Heart left ventricle (tissue), 16 donors: ENCODE results near the gene CYP27C1. TPM values are rescaled to one million over a fixed set of nuclear protein-coding genes. Genes with fewer than 3 reads are reported as not detected.
A peak's percentile ranks its signal among the peaks of the same experiment; 100 is the strongest.

Source experiments
- ATAC-seq, 4 donors: fragments of 200-7000 bp; cut with Tn5 transposase; one replicate each; pipeline ENCODE4 v1.9.1; 2020 to 2022; ENCODE audit warnings: moderate library complexity in 4 of 4, mild to moderate bottlenecking in 3 of 4, moderate number of reproducible peaks in 1 of 4
- DNase-seq, 5 donors: peaks; one replicate each; pipeline ENCODE4 v3.0.0-alpha.2; 2020
- H3K27ac ChIP-seq, 12 donors: fragments of 200-600 bp; sonication (generic) in 4 of 12; one replicate each; pipeline versions ENCODE4 v1.5.0 to v1.8.0; 2016 to 2022; ENCODE audit warnings: mild to moderate bottlenecking in 2 of 12
- H3K27me3 ChIP-seq, 9 donors: fragments of 200-600 bp; sonication (generic) in 2 of 9; one replicate each; pipeline versions ENCODE4 v1.5.1 to v1.8.0; 2016 to 2022; ENCODE audit warnings: mild to moderate bottlenecking in 3 of 9
- H3K36me3 ChIP-seq, 9 donors: fragments of 200-600 bp; sonication (generic) in 2 of 9; one replicate each; pipeline versions ENCODE4 v1.5.0 to v1.8.0; 2018 to 2022; ENCODE audit warnings: mild to moderate bottlenecking in 2 of 9
- H3K4me1 ChIP-seq, 12 donors: fragments of 200-600 bp; sonication (generic) in 4 of 12; one replicate each; pipeline versions ENCODE4 v1.5.0 to v1.8.0; 2016 to 2022; ENCODE audit warnings: mild to moderate bottlenecking in 3 of 12
- H3K4me3 ChIP-seq, 12 donors: fragments of 200-600 bp; sonication (generic) in 4 of 12; one replicate each; pipeline versions ENCODE4 v1.5.0 to v1.8.0; 2017 to 2022; ENCODE audit warnings: mild to moderate bottlenecking in 9 of 12, moderate library complexity in 4 of 12
- H3K9me3 ChIP-seq, 12 donors: fragments of 200-600 bp; sonication (generic) in 4 of 12; one replicate each; pipeline versions ENCODE4 v1.5.0 to v1.8.0; 2016 to 2022; ENCODE audit warnings: mild to moderate bottlenecking in 1 of 12
- CTCF ChIP-seq, 12 donors: fragments of 200-600 bp; sonication (generic) in 4 of 12; IDR thresholded peaks; one replicate each; pipeline versions ENCODE4 v1.5.0 to v1.8.0; 2018 to 2022; ENCODE audit warnings: antibody characterized with exemption in 12 of 12, mild to moderate bottlenecking in 5 of 12
- POLR2A ChIP-seq, 2 donors: fragments of 450-650 bp; IDR thresholded peaks; one replicate each; pipeline ENCODE4 v1.6.1; 2017; ENCODE audit warnings: antibody characterized with exemption in 2 of 2, mild to moderate bottlenecking in 2 of 2, moderate library complexity in 2 of 2
- WGBS, 4 donors: extraction: QIAGEN DNeasy Blood & Tissue Kit in 2 of 4; methylation state at CpG; one replicate each; pipeline versions ENCODE4 v1.1.5 to v1.1.7; 2013 to 2018; 5-methylcytosine and 5-hydroxymethylcytosine counted together
- intact Hi-C, 10 donors: fragments of 100-400 bp; cut with DNase I; formaldehyde crosslinking; loops; one replicate each; pipeline versions ENCODE4 v1.11.1 to v1.14.2; 2022
- polyA plus RNA-seq, 2 donors: library from polyadenylated mRNA; stranded (reverse); fragments of 200-250 nt; gene quantifications; one replicate each; pipeline ENCODE4 v1.2.3, GENCODE V29; 2013
- total RNA-seq, 9 donors: library from RNA; depleted of rRNA in 2 of 9; stranded (reverse); fragments of >200 nt in 2 of 9; fragmentation: NEBNext Ultra II Directional in 3 of 9; extraction: Animal tissue kit (Norgen Biotek cat#: 25700) in 3 of 9; gene quantifications; one replicate each; pipeline versions ENCODE4 v1.1.0 to v1.2.4, GENCODE V29; 2016 to 2023
- donor health status: ischemic (EF 13 %, LVEDD 7.1; RV severe dilation, severe dysfunction).
- donor health status: healthy with polysubstance abuse.
- donor health status: DM: no; HTN: yes; CAD: no.
- donor health status: DM: no; HTN: no; CAD: no.
- donor health status: ischemic (EF 25% LVEDD 6.9; RV normal size, moderate dysfunction).
- donor health status: ischemic (EF 25% LVEDD 5.7; RV mildly dilated, moderate dysfunction).
- donor health status: healthy.
- donor health status: DM: yes; HTN: yes; CAD: no.
- donor health status: ischemic (EF 35%, LVEDD 5.7; RV mildly dilated, moderate dysfunction).
- donor health status: nonischemic (EF 11% LVEDD 7.7; RV severe dilation, severe dysfunction).
- donor health status: DM: yes; HTN: yes; CAD: no.
- donor health status: PGD.
- donor health status: ischemic (EF 29% LVEDD 5.4; RV normal size, mild dysfunction).
- donor health status: nonischemic (EF 23%, LVEDD 6.1; RV moderate dilation, normal function).

Gene CYP27C1
- total and polyA plus RNA-seq, 11 donors = 0.06 to 0.44 (median 0.12) TPM; not detected in 8

- intact Hi-C loops = no loop called here
- Histone ChIP-seq H3K36me3 (no peaks in the 10 kb centered on the region), H3K9me3 (peaks cover 0 to 5% (median 0%) of the 10 kb centered on the region in 12 donors), H3K27me3 (peaks cover 0 to 16% (median 0%) of the 10 kb centered on the region in 9 donors), H3K4me3 (no peak overlapping the region), H3K4me1 (peaks cover 0 to 26% (median 0%) of the 10 kb centered on the region in 12 donors), H3K27ac (no peak overlapping the region)
- DNase-seq (no peak), ATAC-seq (no peak)
- no peak for TF ChIP-seq POLR2A (IDR thresholded peaks at IDR 0.05)
- no peak for TF ChIP-seq CTCF (IDR thresholded peaks at IDR 0.05)
- WGBS, 4 donors = 89 to 95% (median 92%) methylated on average over 7 to 15 of the region's 15 CpGs
Measured at GRCh38 chr2:127137741-127138140, 82.4 kb downstream of the CYP27C1 start.

DNA sequence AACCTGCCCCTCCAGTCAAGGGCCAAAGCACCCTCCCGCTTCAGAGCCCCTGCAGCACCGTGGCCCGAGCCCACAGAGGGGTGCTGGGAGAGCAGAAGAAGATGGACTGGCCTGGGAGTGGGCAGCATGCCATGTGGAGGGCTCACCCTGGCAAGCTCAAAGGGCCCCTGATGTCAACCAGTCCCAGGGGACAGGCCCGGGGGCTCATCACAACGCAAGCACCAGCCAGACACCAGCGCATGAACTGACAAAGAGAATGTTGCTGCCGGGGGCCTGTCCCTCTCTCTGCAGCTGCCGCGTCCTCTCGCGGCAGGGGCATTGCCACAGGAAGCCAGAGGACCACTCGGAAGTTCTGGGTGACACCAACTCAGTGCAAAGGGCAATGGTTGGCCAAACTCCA, 82.9 kb downstream of the CYP27C1 start:
- WGBS, 4 donors = 89 to 95% (median 91%) methylated on average over 11 to 12 of the region's 12 CpGs
- ATAC-seq = no peak

DNA sequence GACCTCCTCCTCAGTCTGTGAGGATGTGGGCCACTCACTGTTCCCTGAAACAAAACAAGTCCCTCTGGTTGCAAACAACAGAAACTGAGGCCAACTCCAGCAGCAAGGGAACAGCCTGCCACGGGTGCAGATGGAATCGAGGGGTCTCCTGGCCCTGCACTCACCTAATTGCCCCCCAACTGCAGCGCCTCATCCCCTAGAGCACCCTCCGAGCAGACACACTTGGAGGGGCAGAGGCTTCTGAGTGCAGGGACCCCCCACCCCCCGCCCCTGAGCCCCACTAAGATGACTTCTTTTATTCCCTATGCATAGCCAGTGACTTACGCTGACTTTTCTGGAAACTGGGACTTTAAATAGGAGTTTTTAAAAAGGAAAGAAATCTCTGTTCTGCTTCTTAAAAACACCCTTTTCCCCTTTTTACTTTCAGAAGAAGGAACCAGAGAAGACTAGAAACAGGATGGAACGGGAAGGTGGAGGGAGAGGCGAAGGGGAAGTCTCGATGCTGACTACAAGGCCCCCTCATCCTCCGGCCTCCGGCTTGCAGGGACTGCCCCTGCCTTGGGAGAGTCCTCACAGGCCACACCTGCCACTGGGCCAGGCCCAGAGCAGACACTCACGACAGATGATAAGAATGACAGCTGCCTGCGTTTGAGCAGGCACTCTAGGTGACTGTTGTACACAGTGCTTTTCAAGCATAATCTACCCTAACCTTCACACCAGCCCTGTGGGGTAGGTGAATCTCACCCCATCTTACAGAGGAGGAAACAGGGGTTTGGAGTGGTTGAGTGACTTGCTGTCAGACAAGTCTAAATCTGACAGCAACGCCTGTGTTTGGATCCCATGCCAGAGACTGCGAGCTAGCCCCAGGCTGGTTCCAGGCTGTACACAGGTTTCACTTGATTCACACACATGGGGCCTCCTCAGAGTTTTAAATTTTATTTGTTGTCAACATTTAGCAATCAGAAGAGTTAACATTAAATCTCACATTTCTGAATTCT, 85.0 kb downstream of the CYP27C1 start:
- DNase-seq (no peak), ATAC-seq (peak in 3 of 4 donors; percentile 38 to 66 (median 66))
- TF ChIP-seq CTCF (IDR thresholded peaks at IDR 0.05) (no peak), POLR2A (IDR thresholded peaks at IDR 0.05) (no peak)
- 72 to 83% (median 78%) methylated on average over 14 to 15 of the region's 15 CpGs for WGBS, 4 donors
- intact Hi-C loops = no loop called here
- Histone ChIP-seq H3K27me3 (no peaks in the 10 kb centered on the region), H3K27ac (peak overlapping the region in 1 of 12 donors; percentile 71), H3K36me3 (no peaks in the 10 kb centered on the region), H3K9me3 (peaks cover 0 to 5% (median 0%) of the 10 kb centered on the region in 12 donors), H3K4me3 (no peak overlapping the region), H3K4me1 (peaks cover 0 to 26% (median 0%) of the 10 kb centered on the region in 12 donors)

More for the DNA sequence above, 82.9 kb downstream of the CYP27C1 start:
- no peak for DNase-seq
- peaks cover 0 to 16% (median 0%) of the 10 kb centered on the region in 9 donors for H3K27me3 ChIP-seq
- H3K27ac ChIP-seq = no peak overlapping the region
- H3K4me1 ChIP-seq = peaks cover 0 to 26% (median 0%) of the 10 kb centered on the region in 12 donors
- no peaks in the 10 kb centered on the region for H3K36me3 ChIP-seq
- intact Hi-C loops = no loop called here
- peaks cover 0 to 5% (median 0%) of the 10 kb centered on the region in 12 donors for H3K9me3 ChIP-seq
- TF ChIP-seq POLR2A (IDR thresholded peaks at IDR 0.05) = no peak
- TF ChIP-seq CTCF (IDR thresholded peaks at IDR 0.05) = no peak
- no peak overlapping the region for H3K4me3 ChIP-seq

GRCh38 chr2:127134235-127134634, 85.9 kb downstream of the CYP27C1 start:
- H3K9me3 ChIP-seq = peaks cover 0 to 4% (median 0%) of the 10 kb centered on the region in 12 donors
- ATAC-seq (no peak), DNase-seq (no peak)
- TF ChIP-seq CTCF (IDR thresholded peaks at IDR 0.05) = no peak
- TF ChIP-seq POLR2A (IDR thresholded peaks at IDR 0.05) = no peak
- 86 to 91% (median 89%) methylated on average over 4 of the region's 4 CpGs for WGBS, 4 donors
- H3K4me3 ChIP-seq = no peak overlapping the region
- intact Hi-C loops = no loop called here
- H3K36me3 ChIP-seq = no peaks in the 10 kb centered on the region
- H3K27ac ChIP-seq = no peak overlapping the region
- no peaks in the 10 kb centered on the region for H3K27me3 ChIP-seq
- peaks cover 0 to 26% (median 0%) of the 10 kb centered on the region in 12 donors for H3K4me1 ChIP-seq
